Stimulated activated CD4-positive, alpha-beta T cell treated with anti-CD3 and anti-CD28 coated beads, Interleukin-2, amount 100 ng/mL, for 48 hours (primary cell): ENCODE data around the gene PPFIBP2.

ENCODE experiments used
- DNase-seq, 2 donors: peaks; one replicate each; pipeline ENCODE4 v3.0.0-alpha.2; 2020

The PPFIBP2 gene

DNA sequence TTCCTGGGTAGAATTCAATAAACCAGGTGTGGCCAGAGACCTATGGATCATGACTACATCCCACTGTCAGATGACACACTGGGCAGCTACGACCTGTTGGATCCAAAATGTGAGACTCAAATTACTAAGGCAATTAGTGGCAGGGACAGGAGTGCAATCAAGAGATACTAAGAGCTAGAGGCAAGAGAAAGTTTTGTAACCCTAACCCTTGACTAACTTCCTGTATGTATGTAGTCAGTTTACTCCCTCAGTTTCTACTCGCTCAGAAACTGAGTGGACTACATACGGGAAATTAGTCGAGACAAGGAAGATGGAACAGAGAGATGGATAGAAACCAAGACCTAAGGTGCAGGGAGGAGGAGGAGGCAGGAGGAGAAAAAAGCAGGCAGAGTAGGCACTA lies 156.8 kb downstream of the PPFIBP2 start:
- DNase-seq: no peak

DNA sequence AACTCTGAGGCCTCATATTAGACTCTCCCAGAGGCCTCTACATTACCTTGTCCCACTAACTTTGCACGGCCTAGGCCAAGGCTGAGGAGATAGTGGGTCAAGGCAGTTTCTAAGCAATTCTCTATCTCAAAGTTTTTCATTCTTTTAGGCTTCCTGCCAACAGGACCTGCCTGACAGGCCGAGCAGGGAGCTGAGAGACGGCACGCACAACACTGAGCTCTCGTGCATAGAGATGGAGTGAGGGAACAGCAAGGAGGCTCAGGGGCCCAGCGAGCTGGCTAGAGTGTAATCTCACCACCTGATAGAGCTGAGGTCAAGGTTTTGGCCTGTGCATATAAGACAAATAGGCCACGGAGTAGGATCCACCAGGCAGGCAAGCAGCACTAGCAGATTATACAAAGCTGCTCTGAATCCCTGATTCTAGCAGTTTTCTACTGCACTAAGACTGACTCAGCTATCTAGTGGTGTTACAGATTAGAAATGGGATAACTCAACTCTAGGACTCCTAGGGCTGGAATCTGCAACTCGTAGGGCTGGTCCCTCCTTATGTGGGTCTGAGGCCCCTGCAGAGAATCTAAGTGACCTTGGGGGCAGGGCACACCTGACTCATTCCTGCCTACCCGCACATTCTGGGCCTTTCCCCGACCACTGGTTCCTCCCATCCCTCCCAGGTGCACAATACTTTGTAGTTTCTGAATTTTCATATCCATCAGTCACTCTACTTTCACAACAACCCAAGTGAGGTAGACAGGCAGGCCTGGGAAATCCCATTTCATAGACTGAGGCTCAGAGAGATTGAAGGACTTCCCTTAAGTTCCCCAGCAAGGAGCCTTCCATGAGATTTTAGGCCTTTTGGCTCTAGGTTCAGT lies 157.8 kb downstream of the PPFIBP2 start:
- DNase-seq: no peak

DNA sequence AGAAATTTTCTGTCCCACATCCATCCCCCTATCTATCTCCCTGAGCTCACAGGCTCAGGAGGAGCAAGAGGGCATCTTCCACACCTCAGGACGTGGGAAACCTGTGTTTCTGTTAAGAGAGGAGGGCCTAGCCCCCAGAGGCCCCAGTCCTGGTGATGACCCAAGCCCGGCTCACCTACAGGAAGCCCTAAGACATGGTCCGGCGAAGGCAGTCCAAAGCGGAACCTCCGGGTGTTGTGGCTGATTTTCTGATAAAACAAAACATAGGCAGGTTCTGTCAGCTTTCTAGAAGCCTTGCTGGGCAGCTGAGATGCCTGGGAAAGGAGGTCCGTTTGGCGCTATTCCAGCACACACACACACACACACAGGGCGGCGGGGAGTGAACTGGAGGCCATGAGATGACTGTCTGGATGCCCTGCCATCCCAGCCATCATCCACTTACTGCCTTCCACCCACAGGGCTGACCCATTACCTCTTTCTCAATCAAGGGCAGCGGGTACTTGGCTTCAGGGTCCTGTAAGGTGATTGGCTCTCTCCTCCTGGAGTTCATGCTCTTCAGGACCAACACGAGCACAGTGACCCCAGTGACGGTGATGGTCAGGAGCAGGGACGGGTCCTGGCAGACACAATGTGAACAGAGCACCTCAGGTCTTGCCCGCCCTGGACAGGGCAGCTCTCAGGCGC lies 158.6 kb downstream of the PPFIBP2 start:
- no peak for DNase-seq

DNA sequence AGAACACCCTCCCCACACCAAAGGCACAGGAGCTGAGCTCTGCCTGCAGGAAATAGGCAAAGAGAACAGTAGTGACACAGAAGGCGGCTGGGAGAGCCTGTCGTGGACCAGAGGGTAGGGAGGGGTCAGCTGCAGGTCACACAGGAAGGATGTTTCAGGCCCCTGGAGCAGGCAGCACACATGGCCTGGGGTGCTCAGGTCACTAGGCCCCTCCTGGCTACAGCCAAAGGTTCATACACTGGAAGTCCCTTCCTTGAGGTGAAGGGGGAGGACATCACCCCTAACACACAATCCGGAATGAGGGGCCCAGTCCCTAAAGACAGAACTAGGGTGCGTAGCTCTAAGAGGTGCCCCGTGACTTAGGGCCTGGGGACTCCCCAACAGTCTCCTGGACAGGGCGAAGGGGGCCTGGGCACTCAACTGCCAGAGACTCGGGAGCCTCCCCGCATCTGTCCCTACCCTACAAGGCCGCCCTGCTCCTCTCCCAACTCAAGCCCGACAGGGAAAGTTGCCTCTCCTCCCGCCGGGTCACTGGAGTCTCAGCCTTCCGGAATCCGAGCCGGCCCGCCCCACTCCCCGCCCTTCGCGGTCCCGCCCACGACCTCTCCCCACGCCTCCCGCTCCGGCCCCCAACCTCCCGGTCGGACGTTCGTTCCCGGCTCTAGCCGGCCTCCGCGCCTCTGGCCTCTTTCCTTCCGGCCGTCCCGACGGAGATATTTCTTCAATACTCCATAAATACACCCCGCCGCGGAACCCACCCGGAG lies 159.3 kb downstream of the PPFIBP2 start, which contains the start of gene CYB5R2:
TSS of gene CYB5R2 (minus strand) at position 541 of the 764 bp plus-strand sequence. CDS start 675 bp downstream, outside the sequence.
- DNase-seq: no peak

DNA sequence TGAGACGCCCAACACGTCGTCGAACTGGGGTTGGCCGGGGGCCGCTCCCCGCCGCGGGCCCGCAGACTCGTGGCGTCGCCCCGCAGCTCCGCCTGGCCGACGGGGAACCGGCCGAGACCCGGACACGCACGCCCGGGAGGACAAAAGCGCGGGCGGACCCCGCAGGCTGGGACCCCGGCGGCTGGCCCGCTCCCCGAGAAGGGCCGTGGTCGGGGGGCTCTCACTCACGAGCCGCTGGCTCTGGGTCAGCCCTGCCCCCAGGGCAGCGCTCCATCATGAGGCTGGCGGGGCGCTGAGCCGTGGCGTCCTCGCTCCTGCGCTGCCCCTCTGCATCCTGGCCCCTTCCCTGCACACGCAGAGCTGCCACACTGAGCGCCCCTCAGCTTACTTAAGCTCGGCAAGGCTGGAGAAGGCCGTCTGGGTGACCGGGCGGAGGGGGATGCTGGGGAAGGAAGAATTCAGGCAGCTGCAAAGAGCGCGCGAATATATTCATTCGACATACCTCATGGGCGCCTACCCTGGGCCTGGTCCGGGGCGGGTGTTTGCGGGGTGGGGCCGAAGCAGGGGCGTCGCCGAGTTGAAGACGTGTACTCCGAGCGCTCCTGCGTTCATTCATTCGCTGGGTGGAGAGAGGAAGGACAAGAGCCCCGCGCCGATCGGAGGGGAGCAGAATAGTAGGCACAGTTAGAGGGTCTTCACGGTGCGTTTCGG lies 160.1 kb downstream of the PPFIBP2 start:
- no peak for DNase-seq

DNA sequence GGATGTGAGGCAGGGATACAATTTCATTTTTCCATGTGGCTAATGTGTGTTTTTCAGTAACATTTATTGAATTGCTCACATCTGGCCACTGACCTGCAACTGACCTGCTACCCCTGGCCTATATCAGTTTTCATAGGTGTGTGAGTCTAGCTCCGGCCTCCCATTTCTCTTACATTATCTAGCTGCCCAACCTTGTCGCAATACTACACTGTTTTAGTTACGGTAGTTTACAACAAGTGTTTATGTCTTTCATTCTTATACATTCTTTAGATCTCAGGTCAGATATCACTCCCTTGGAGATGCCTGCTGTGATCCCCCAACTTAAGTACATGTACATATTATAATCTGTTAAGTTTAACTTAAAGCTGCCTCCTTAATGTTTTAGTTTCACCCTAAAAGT lies 161.8 kb downstream of the PPFIBP2 start:
- DNase-seq: no peak

DNA sequence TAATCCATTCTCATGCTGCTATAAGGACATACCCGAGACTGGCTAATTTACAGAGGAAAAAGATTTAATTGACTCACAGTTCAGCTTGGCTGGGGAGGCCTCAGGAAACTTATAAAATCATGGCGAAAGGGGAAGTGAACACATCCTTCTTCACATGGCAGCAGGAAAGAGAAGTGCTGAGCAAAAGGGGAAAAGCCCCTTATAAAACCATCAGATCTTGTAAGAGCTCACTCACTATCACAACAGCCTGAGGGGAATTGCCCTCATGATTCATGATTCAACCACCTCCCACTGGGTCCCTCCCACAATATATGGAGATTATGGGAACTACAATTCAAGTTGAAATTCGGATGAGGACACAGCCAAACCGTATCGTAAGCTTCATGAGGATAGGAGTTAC lies 163.3 kb downstream of the PPFIBP2 start:
- DNase-seq: no peak

DNA sequence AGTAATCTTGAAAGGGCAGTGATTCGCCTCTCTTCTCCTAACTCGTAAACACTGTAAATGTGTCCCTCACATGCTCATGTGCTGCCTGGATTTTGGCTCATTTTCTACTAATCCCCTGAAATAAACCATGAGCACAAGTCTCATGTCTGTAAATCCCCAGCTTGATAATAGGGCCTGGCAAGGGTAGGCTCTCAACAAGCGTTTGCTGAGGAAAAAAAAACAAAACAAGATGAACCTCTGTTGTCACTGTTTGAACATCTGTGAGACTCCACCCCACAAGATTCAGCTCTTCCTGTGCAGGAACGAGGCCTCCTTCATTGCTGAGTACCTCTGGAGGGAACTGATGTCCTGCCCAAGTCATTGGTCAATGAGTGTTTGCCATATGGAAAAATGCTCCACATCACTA lies 164.0 kb downstream of the PPFIBP2 start:
- no peak for DNase-seq

DNA sequence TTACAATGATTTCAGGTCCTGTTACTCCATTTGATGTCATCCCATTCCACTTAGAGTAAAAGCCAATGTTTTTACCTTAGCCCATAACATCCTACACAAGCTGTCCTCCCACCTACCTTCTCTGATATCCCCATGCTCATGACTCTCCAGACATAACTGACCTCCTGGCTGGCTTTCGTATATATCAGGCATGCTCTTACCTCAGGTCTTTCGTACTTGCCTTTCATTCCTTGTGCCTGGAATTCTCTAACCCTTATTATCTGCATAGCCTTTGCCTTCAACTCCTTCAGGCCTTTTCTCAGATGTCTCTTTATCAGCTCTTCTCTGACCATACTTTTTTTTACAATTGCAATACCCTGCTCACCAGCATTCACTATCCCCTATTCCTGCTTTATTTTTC lies 169.8 kb downstream of the PPFIBP2 start:
- DNase-seq: no peak

DNA sequence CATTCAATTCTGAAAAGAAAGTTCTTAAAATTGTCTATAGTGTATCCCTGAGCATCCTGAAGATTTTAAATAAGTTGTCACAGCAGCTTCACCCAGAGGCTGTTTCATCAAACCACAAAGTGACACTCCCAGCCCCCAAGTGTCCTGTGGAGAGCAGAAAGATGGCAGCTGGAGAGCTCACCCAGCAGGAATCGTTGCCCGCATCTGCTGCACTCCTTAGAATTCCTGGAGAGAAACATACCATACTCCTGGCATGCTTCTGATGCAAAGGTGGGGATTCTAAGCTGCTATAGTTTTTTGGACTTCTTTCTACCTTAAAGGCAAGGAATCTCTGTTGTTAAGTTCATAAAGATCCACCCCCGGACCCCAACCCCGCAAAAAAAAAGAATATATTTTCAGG lies 173.0 kb downstream of the PPFIBP2 start:
- no peak for DNase-seq

DNA sequence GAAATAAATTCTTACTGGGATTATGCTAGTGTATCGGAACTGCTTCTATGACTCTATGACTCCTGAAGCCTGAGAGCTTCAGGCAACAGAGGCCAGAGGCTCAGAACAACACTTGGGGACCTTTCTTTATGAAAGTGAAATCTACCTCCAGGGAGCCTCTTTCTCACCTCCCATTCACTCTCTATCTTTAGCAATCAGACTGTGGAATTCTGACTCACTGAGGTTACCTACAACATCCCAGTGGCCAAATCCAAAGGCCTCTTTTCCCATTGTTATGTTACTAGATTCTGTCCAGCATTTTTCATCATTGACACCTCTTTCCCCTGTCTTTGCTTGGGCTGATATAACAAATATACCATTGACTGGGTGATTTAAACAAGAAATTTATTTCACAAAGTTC lies 173.6 kb downstream of the PPFIBP2 start:
- DNase-seq: no peak

DNA sequence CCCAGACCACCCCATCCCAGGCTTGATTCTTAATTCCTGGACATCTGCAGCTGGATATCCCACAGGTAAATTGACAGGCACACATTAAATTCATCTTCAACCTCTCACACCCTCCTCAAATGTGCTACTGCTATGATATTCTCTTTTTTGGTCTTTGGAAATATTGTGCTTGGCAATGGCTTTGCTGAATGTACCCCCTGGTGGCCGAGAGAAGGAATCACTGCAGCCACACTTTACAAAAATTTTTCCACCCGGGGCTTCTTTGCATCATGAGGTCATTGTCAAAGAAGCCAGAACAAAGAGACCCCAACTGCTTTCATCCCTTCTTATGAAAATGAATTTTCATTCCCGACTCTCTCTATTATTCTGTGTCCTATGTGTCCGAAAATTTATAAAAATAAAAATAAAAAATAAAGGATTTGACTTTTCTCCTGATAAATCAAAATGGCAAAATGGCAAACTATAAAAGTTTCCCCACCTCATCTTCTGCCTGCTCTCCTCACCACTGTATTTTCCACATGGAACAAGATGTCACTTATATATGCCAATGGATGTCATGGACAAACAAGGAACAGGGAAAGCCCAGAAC lies 174.5 kb downstream of the PPFIBP2 start:
- DNase-seq: no peak

DNA sequence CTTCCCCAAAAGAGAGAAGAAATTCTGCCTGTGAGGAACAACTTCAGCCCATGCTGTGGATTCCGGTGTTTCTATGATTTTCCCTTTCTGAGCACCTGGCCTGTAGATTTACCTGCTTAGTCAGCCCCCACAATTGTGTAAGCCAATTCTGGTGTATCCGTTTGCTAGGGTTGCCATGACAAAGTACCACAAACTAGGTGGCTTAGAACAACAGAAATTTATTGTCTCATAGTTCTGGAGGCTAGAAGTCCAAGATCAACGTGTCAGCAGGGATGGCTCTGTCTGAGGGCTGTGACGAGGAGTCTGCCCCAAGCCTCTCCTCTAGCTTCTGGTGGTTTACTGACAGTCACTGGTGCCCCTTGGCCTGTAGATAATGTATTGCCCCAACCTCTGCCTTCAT lies 175.4 kb downstream of the PPFIBP2 start:
- DNase-seq: no peak

DNA sequence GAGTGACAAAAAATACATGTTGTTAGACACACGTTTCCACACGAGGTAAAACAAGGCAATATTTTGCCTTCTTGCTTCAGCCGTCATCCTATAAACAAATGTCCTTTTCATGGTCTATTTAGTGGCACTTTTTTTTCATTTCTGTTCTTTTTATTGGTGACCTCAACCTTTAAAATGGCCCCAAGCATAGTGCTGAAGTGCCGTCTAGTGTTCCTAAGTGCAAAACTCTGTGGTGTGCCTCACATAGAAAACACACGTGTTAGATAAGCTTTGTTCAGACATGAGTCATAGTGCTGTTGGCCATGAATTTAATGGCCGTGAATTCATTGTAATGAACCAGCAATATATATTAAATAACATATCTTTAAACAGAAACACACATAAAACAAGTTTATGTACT lies 176.8 kb downstream of the PPFIBP2 start:
- DNase-seq: no peak

DNA sequence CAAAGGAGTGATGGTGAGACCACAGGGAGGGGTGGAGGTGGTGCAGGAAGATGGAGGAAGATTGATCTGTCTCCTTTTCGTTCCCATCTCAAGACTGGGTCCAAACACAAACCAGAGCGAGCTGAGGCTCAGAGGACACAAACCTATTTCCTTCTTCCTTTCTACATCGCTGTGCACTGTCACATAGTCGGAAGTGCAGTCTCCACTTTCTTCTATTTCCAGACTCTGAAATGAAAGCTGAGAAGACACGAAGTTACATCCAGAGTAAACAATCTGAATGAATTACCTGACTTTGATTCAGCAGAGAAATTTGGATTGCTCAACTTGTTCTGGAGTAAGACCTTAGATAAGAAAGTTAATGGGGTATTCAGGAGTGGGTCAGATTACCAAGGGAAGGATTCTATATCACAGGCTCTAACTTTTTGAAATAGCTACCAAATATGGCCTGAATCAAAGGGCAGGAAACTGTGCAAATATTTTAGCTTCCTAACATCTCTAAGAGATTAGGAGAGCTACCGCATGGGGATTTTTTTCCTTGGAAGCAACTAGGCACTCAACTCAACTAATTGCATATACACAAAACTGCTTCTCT lies 178.1 kb downstream of the PPFIBP2 start:
- no peak for DNase-seq

DNA sequence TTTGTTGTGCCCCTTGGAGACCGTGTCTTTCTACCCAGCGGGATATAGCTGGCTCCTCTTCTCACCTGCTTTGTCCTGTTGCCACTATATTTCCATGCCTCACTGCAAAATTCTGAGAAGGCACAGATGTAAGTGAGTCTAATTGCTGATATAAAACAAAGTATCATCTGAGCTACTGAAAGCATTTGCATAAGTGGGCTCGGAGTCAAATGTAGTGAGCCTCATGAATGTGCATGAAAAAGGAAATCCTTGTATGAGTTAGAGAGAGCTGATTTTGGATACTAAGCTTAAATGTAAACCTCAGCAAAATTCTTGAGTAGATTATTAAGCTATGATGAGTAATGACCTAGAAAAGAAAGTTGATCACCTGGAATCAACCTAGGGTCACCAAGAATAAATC lies 178.6 kb downstream of the PPFIBP2 start:
- no peak for DNase-seq

DNA sequence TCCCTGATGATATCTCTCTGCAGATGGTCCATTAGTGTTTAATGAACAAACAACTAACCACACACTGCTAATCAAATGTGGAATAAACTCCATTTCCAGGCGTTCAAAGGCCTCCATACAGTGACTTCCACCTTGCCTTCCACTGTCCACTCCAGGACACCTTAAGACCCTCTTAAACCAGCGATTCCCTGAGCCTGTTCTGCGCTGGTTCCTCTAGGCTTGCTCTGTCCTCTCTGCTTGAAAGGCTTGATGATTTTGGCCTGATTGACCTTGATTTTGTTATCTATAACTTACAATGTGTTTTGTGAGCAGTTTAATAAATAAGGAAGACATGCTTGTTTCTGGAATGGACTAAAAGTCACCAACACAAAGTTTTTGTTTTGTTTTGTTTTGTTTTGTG lies 180.4 kb downstream of the PPFIBP2 start:
- no peak for DNase-seq

DNA sequence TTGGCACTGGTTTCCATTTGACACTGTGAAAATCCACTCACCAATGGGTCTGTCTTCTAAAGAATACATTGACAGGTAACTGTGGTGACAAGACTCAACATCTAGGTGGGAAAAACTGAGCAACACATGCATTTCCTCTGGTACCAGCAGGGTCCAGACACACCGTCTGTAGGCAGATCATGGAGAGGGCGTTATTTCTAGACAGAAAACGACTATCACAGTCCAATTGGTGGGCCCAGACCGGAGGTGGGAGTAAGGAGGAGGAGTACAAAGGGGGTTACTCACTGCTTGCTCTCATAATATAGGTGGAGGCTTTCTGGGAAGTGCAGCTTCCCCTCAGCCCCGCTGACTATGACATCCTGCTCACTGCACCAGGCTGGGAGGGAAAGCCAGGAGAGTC lies 182.6 kb downstream of the PPFIBP2 start:
- no peak for DNase-seq
